ENCODE data around the gene EMC8.

GRCh38 chr16:85782451-85782850 is 16.9 kb downstream of the EMC8 start:
- TF ChIP-seq, protein P1, sequence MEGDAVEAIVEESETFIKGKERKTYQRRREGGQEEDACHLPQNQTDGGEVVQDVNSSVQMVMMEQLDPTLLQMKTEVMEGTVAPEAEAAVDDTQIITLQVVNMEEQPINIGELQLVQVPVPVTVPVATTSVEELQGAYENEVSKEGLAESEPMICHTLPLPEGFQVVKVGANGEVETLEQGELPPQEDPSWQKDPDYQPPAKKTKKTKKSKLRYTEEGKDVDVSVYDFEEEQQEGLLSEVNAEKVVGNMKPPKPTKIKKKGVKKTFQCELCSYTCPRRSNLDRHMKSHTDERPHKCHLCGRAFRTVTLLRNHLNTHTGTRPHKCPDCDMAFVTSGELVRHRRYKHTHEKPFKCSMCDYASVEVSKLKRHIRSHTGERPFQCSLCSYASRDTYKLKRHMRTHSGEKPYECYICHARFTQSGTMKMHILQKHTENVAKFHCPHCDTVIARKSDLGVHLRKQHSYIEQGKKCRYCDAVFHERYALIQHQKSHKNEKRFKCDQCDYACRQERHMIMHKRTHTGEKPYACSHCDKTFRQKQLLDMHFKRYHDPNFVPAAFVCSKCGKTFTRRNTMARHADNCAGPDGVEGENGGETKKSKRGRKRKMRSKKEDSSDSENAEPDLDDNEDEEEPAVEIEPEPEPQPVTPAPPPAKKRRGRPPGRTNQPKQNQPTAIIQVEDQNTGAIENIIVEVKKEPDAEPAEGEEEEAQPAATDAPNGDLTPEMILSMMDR (optimal IDR thresholded peaks at IDR 0.05 in 1 of 3, IDR thresholded peaks at IDR 0.05 in 1 of 3, conservative IDR thresholded peaks at IDR 0.05 in 1 of 3; ENCODE audit: extremely low read depth in 1 of 3, insufficient read depth in 2 of 3, low read length in 3 of 3) = no peak
- TF ChIP-seq EZH2 (IDR thresholded peaks at IDR 0.05; ENCODE audit: low read length) = no peak
